T-cell (primary cell): ENCODE data around the gene SNX6. TPM values are rescaled to one million over a fixed set of nuclear protein-coding genes. Genes with fewer than 3 reads are reported as not detected.
"Not testable (repeated sequence)": the region's sequence is repeated elsewhere in the genome, so short reads cannot be mapped to it uniquely, and the experiment has no call there.

Experiments
- ATAC-seq, 4 experiments: fragments of 200-7000 bp in 3 of 4; fragments of 150-1000 bp in 1 of 4; cut with Tn5 transposase; replicated peaks in 1 of 4; 1 replicate in 3 of 4; 2 replicates in 1 of 4; pipeline ENCODE4 v1.10.0; 2021; ENCODE audit warnings: moderate library complexity in 3 of 4, mild to moderate bottlenecking in 2 of 4, moderate number of reproducible peaks in 1 of 4
- CTCF ChIA-PET, 2 donors: fragments of 300-600 bp; sonication (Branson Sonifier 250); formaldehyde crosslinking; loops; one replicate each; lab custom pipeline; 2022; ENCODE audit warnings: antibody characterized with exemption in 2 of 2; lab: Charles Lee
- POLR2A ChIA-PET, 2 donors: fragments of 300-600 bp; sonication (Branson Sonifier 250); formaldehyde crosslinking; loops; one replicate each; lab custom pipeline; 2022; ENCODE audit warnings: antibody characterized with exemption in 2 of 2; lab: Charles Lee
- DNase-seq, 35 experiments: peaks; one replicate each; pipeline versions ENCODE4 v3.0.0 to v3.0.0-alpha.2; 2013 to 2023
- H3K27ac ChIP-seq: one replicate; pipeline ENCODE4 v1.5.1; 2013; ENCODE audit warnings: low read length
- H3K27me3 ChIP-seq, 2 experiments: replicated peaks in 1 of 2; 1 replicate in 1 of 2; 2 replicates in 1 of 2; pipeline versions ENCODE4 v1.6.1 to v1.7.0; 2013; ENCODE audit warnings: low read length in 1 of 2, mixed read lengths in 1 of 2; ENCODE audit not compliant: control insufficient read depth in 2 of 2, insufficient read depth in 2 of 2; ENCODE audit errors: extremely low read depth in 1 of 2
- H3K36me3 ChIP-seq, 2 donors: 1 replicate in 1 of 2; 2 replicates in 1 of 2; pipeline versions ENCODE4 v1.6.1 to v1.7.0; 2013; ENCODE audit warnings: low read length in 1 of 2; ENCODE audit not compliant: control insufficient read depth in 2 of 2, insufficient read depth in 1 of 2; ENCODE audit errors: extremely low read depth in 1 of 2
- H3K4me1 ChIP-seq, 2 experiments: 1 replicate in 1 of 2; 2 replicates in 1 of 2; pipeline versions ENCODE4 v1.6.1 to v1.7.0; 2013; ENCODE audit warnings: low read length in 2 of 2, mixed read lengths in 1 of 2; ENCODE audit not compliant: insufficient read depth in 2 of 2, control insufficient read depth in 1 of 2; ENCODE audit errors: extremely low read depth in 1 of 2
- H3K4me3 ChIP-seq, 2 donors: 1 replicate in 1 of 2; 2 replicates in 1 of 2; pipeline versions ENCODE4 v1.5.1 to v1.7.0; 2013; ENCODE audit warnings: mild to moderate bottlenecking in 2 of 2, low read length in 1 of 2, moderate library complexity in 1 of 2; ENCODE audit not compliant: control insufficient read depth in 1 of 2; ENCODE audit errors: extremely low read depth in 1 of 2
- H3K9me3 ChIP-seq: 2 replicates; pipeline ENCODE4 v1.7.0; 2013
- H3K27ac Mint-ChIP-seq, 2 donors: one replicate each; pipeline ENCODE4 v1.8.0; 2020 to 2021; ENCODE audit warnings: mild to moderate bottlenecking in 2 of 2, mixed read lengths in 2 of 2
- H3K27me3 Mint-ChIP-seq, 2 donors: one replicate each; pipeline ENCODE4 v1.8.0; 2021 to 2022; ENCODE audit warnings: mixed read lengths in 2 of 2
- H3K36me3 Mint-ChIP-seq: one replicate; pipeline ENCODE4 v1.8.0; 2021; ENCODE audit warnings: mixed read lengths
- H3K4me1 Mint-ChIP-seq, 3 donors: one replicate each; pipeline ENCODE4 v1.8.0; 2020 to 2022; ENCODE audit warnings: mixed read lengths in 3 of 3, mild to moderate bottlenecking in 1 of 3
- H3K4me3 Mint-ChIP-seq, 3 donors: one replicate each; pipeline ENCODE4 v1.8.0; 2020 to 2022; ENCODE audit warnings: mild to moderate bottlenecking in 3 of 3, mixed read lengths in 3 of 3, moderate library complexity in 3 of 3
- H3K9me3 Mint-ChIP-seq, 3 donors: one replicate each; pipeline ENCODE4 v1.8.0; 2020 to 2022; ENCODE audit warnings: mixed read lengths in 3 of 3
- WGBS: methylation state at CpG from one replicate; pipeline ENCODE4 v1.1.5; 2013; ENCODE audit warnings: missing lambda C conversion rate; ENCODE audit not compliant: insufficient coverage; 5-methylcytosine and 5-hydroxymethylcytosine counted together
- total RNA-seq, 35 experiments: library from RNA in 6 of 35; stranded (reverse) in 6 of 35; fragments of 120-200 nt in 1 of 35; gene quantifications; one replicate each; pipeline versions ENCODE4 v1.2.1 to v1.2.4 and lab custom pipeline; 2013 to 2026

SNX6 gene
- total RNA-seq, 5 donors from 2014 or later (not counting 1 experiment from before 2014, with no cell fraction given) = 63.4 to 69.1 (median 64.6) TPM

DNA sequence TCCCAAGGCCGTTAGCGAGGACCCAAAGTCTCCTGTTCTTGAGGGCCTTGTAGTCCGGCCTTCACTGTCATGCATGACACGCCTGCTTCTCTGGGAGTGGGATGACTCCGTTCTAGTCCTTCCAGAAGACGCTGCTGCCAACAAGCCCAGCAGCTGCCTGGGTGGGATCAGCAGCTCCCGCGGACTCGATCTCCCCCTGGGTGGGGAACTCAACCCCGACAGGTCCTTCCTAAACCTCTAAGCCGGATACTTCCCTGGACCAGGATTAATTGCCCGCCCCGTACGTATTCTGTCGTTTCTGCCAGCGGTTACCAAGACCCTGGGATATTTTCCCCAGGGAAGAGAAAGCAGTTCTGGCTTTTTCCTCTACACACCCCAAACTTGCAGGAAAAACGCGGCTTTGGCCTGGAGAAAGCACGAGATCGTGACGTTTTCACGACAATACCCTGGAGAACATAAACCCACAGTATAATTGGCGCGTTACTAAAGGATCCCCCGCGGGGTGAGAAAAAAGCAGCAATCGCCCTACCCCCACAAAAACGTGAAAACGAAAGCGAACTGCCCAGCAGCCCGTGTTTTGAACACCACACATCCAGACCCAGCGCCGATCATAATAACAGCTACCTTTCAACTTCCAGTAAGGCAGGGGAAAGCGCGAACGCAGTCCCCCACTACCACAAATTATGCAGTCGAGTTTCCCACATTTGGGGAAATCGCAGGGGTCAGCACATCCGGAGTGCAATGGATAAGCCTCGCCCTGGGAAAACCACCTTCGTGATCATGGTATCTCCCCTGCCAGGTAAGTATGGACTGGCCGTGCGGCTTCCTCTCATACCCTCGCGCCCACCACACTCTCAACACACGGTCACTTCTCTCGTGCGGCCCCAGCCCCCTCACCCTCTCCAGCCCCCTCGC lies 74.1 kb downstream of the SNX6 start:
- peak; percentile 75 to 77 (median 76) for ATAC-seq

DNA sequence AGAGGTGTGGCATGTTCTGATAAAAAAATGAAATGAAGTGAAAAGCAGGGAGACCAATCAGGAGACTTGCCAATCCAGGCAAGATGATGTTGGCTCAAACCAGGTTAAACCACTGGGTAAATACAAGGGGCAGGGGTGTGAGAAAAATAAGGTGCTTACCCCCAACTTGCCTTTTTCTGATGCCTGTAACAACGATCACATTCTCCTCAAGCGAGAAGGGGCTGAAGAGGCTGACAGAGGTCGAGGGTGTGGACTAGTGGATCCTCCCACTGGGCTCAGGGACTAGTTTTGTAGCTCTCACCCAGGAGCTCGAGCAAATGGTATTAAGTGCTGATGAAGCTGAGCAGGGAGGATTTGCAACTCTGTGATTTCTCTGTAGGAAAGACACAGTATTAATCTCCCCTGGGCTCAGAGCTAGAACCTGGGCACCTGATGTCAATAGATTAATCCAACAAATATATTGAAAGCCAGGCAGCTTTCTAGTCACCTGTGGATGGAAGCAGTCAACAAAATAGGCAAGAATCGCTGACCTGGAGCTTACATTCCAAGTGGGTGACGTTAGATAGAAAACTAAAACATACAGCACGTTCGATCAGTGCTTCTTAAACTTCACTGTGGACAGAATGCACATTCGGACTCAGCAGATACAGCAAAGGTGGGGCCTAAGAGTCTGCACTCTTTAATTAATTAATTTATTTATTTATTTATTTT lies 75.3 kb downstream of the SNX6 start:
- no peaks in the 10 kb centered on the region for H3K36me3 Mint-ChIP-seq
- H3K27ac Mint-ChIP-seq = peak overlapping the region; percentile 63 to 68
- H3K9me3 Mint-ChIP-seq = peaks cover 0 to 8% (median 5%) of the 10 kb centered on the region in 3 donors
- peak in 3 of 35 experiments; percentile 19 to 43 (median 26) for DNase-seq
- peaks cover 6 to 20% (median 11%) of the 10 kb centered on the region in 3 donors for H3K4me1 Mint-ChIP-seq
- H3K4me1 ChIP-seq = peaks cover 0 to 6% of the 10 kb centered on the region in 2 experiments
- H3K27me3 ChIP-seq = no peaks in the 10 kb centered on the region
- H3K36me3 ChIP-seq = no peaks in the 10 kb centered on the region
- POLR2A ChIA-PET = interaction anchor here in 1 of 2 donors (0.5 kb wide), 1 partner anchor 1241 kb away, joined by 3 read pairs; no protein-coding TSS in a partner anchor
- peak overlapping the region; percentile 31 to 55 (median 43) for H3K4me3 Mint-ChIP-seq
- no peaks in the 10 kb centered on the region for H3K9me3 ChIP-seq
- peak overlapping the region in 1 of 2 donors; percentile 1 for H3K4me3 ChIP-seq
- CTCF ChIA-PET = no interaction called here
- 75% methylated on average over 4 of the region's 9 CpGs for WGBS
- H3K27me3 Mint-ChIP-seq = no peaks in the 10 kb centered on the region
- no peak for ATAC-seq
- peak overlapping the region; percentile 36 for H3K27ac ChIP-seq

More for the DNA sequence above, 74.1 kb downstream of the SNX6 start:
- H3K27ac ChIP-seq, CTCF ChIA-PET, H3K36me3 Mint-ChIP-seq, H3K9me3 Mint-ChIP-seq, H3K9me3 ChIP-seq, H3K4me3 Mint-ChIP-seq, POLR2A ChIA-PET, H3K4me1 ChIP-seq, H3K4me3 ChIP-seq, DNase-seq, H3K27me3 ChIP-seq, H3K27me3 Mint-ChIP-seq, H3K27ac Mint-ChIP-seq, H3K36me3 ChIP-seq: not testable (repeated sequence)
- peaks cover 6 to 16% (median 11%) of the 10 kb centered on the region in 3 donors for H3K4me1 Mint-ChIP-seq
- WGBS = no CpG with 5 or more reads among the region's 49 CpGs

DNA sequence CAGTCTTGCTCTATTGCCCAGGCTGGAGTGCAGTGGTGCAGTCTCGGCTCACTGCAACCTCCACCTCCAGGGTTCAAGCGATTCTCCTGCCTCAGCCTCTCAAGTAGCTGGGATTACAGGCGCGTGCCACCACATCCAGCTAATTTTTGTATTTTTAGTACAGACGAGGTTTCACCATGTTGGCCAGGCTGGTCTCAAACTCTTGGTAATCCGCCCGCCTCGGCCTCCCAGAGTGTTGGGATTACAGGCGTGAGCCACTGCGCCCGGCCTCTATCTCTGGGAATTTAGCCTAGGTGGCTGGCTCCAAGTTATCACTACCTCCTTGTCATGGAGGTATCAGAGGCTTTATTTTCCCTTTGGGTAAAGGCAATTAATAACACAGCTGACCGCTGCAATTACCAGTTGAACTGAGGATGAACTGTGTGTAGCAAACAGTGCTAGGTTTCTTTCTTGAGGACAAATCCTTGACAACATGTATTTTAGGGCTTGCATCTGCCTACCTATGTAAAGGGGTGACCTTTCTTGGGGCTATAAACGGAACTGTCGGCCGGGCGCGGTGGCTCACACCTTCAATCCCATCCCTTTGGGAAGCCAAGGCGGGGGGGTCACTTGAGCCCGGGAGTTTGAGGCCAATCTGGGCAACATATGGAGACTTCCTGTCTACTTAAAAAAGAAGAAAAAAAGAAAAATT lies 80.5 kb downstream of the SNX6 start:
- Mint-ChIP-seq H3K4me1 (peaks cover 5 to 17% (median 8%) of the 10 kb centered on the region in 3 donors), H3K4me3 (peak overlapping the region in 1 of 3 donors; percentile 20), H3K27ac (peak overlapping the region in 1 of 2 donors; percentile 5)
- ATAC-seq, DNase-seq, H3K9me3 Mint-ChIP-seq, H3K27me3 Mint-ChIP-seq, POLR2A ChIA-PET, H3K4me3 ChIP-seq, H3K36me3 Mint-ChIP-seq, H3K27me3 ChIP-seq, H3K36me3 ChIP-seq, H3K4me1 ChIP-seq, H3K9me3 ChIP-seq, H3K27ac ChIP-seq: not testable (repeated sequence)
- 93% methylated on average over 6 of the region's 19 CpGs for WGBS
- CTCF ChIA-PET = interaction anchor here in 1 of 2 donors (0.6 kb wide), 1 partner anchor 493 kb away, joined by 3 read pairs; no protein-coding TSS in a partner anchor

DNA sequence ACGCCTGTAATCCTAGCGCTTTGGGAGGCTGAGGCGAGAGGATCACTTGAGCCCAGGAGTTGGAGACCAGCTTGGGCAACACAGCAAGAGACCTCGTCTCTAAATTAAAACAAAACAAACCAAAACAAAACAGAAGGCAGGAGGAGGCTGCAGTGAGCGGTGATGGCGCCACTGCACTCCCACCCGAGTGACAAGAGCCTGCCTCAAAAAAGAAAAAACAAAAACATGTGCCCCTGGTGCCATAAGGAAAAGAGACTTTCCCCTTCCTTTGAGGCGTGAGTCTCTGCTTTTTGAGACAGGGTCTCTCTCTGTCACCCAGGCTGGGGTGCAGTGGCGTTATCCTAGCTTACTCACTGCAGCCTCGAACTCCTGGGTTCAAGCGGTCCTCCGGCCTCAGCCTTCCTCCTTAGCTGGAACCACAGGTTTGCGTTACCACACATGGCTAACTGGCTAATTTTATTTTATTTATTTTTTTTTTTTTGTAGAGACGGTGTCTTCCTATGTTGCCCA lies 81.4 kb downstream of the SNX6 start:
- Histone ChIP-seq H3K4me3 (no peak overlapping the region), H3K27me3 (no peaks in the 10 kb centered on the region), H3K4me1 (peaks cover 2 to 5% of the 10 kb centered on the region in 2 experiments), H3K27ac (no peak overlapping the region), H3K9me3 (no peaks in the 10 kb centered on the region), H3K36me3 (no peaks in the 10 kb centered on the region)
- ChIA-PET CTCF (no interaction called here), POLR2A (interaction anchor here in 1 of 2 donors (0.6 to 0.7 kb wide), 2 partner anchors 9 to 854 kb away, joined by 3 to 8 read pairs; no protein-coding TSS in a partner anchor)
- ATAC-seq = no peak
- Mint-ChIP-seq H3K4me1 (peaks cover 0 to 13% (median 4%) of the 10 kb centered on the region in 3 donors), H3K4me3 (peak overlapping the region in 2 of 3 donors; percentile 28 to 29), H3K27me3 (no peaks in the 10 kb centered on the region), H3K36me3 (no peaks in the 10 kb centered on the region), H3K9me3 (peaks cover 0 to 8% (median 5%) of the 10 kb centered on the region in 3 donors), H3K27ac (peak overlapping the region in 1 of 2 donors; percentile 69)
- DNase-seq = peak in 8 of 35 experiments; percentile 13 to 49 (median 26)
- 80% methylated on average over 2 of the region's 14 CpGs for WGBS

DNA sequence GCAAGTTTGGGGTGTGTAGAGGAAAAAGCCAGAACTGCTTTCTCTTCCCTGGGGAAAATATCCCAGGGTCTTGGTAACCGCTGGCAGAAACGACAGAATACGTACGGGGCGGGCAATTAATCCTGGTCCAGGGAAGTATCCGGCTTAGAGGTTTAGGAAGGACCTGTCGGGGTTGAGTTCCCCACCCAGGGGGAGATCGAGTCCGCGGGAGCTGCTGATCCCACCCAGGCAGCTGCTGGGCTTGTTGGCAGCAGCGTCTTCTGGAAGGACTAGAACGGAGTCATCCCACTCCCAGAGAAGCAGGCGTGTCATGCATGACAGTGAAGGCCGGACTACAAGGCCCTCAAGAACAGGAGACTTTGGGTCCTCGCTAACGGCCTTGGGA lies 82.8 kb downstream of the SNX6 start:
- H3K4me3 Mint-ChIP-seq, H3K27me3 Mint-ChIP-seq, H3K9me3 ChIP-seq, H3K4me3 ChIP-seq, H3K36me3 Mint-ChIP-seq, H3K4me1 ChIP-seq, H3K9me3 Mint-ChIP-seq, CTCF ChIA-PET, DNase-seq, H3K27ac Mint-ChIP-seq, H3K27me3 ChIP-seq, H3K27ac ChIP-seq, POLR2A ChIA-PET, H3K36me3 ChIP-seq: not testable (repeated sequence)
- peak; percentile 2 to 48 (median 4) for ATAC-seq
- H3K4me1 Mint-ChIP-seq = peaks cover 0 to 13% (median 4%) of the 10 kb centered on the region in 3 donors
- WGBS = no CpG with 5 or more reads among the region's 16 CpGs
